ENCODE measurements around the gene ITGA8. TPM values are rescaled to one million over a fixed set of nuclear protein-coding genes. Genes with fewer than 3 reads are reported as not detected.

Gene ITGA8
- total and polyA plus RNA-seq, 9 of the 15 experiments (the other 6 are each of a cell fraction or from before 2014, with no cell fraction given): 0.01 to 0.07 (median 0.04) TPM; not detected in 5

DNA sequence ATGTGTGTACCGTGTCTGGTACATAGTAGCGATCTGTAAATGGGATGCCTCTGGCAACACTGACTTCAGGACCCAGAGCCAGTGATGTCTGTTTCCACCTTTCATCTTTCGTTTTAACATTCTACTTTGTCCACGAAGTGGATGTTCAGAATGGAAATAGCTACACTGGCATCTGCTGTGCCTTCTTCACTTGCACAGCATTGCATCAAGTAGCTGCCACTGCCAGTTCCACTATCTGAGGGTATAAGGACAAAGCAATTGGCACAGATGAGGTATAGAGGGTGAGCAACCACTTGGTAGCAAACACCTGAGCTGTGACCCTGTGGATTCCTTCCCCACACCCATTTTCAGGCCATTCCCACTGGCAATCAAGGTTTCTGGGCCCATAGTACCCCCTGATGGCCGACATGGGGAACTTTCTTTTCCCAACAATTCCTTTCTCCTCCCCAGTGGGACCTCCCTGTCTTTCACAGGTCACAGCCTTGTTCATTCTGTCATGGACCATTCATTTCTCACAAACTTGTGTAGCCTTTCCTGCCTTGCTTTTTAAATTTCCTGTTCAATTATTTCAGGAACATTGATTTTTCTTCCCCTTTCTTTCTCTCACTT, 4.0 kb downstream of the ITGA8 start (continued):
- peak; percentile 52; the same call in 1 of the 2 replicates for TF ChIP-seq CC2D1A (IDR thresholded peaks at IDR 0.05)
- TF ChIP-seq CTBP1 (IDR thresholded peaks at IDR 0.05; ENCODE audit: borderline replicate concordance): 0 out of 2 replicates have a peak, but pooled peaks have one; percentile 25
- TF ChIP-seq, protein P1, sequence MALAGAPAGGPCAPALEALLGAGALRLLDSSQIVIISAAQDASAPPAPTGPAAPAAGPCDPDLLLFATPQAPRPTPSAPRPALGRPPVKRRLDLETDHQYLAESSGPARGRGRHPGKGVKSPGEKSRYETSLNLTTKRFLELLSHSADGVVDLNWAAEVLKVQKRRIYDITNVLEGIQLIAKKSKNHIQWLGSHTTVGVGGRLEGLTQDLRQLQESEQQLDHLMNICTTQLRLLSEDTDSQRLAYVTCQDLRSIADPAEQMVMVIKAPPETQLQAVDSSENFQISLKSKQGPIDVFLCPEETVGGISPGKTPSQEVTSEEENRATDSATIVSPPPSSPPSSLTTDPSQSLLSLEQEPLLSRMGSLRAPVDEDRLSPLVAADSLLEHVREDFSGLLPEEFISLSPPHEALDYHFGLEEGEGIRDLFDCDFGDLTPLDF (CRISPR knock-in tag; IDR thresholded peaks at IDR 0.05): no peak
- peak; percentile 56 to 80 (median 76) for TF ChIP-seq CTCF (IDR thresholded peaks at IDR 0.05 in 2 of 3, conservative IDR thresholded peaks at IDR 0.05 in 1 of 3; ENCODE audit: insufficient read depth in 2 of 3, low read depth in 1 of 3, low read length in 3 of 3)

- in situ Hi-C loops (cut with MboI) (loop anchor here (25.0 kb wide), 1 partner anchor 128 kb away; no protein-coding TSS in a partner anchor), intact Hi-C loops (cut with micrococcal nuclease) (loop anchor here (1.0 to 5.0 kb wide), 3 partner anchors 107 to 254 kb away; no protein-coding TSS in a partner anchor)
- no peaks in the 10 kb centered on the region for H3K79me2 ChIP-seq (ENCODE audit: control insufficient read depth, insufficient read depth, low read length)
- TF ChIP-seq, protein P2, sequence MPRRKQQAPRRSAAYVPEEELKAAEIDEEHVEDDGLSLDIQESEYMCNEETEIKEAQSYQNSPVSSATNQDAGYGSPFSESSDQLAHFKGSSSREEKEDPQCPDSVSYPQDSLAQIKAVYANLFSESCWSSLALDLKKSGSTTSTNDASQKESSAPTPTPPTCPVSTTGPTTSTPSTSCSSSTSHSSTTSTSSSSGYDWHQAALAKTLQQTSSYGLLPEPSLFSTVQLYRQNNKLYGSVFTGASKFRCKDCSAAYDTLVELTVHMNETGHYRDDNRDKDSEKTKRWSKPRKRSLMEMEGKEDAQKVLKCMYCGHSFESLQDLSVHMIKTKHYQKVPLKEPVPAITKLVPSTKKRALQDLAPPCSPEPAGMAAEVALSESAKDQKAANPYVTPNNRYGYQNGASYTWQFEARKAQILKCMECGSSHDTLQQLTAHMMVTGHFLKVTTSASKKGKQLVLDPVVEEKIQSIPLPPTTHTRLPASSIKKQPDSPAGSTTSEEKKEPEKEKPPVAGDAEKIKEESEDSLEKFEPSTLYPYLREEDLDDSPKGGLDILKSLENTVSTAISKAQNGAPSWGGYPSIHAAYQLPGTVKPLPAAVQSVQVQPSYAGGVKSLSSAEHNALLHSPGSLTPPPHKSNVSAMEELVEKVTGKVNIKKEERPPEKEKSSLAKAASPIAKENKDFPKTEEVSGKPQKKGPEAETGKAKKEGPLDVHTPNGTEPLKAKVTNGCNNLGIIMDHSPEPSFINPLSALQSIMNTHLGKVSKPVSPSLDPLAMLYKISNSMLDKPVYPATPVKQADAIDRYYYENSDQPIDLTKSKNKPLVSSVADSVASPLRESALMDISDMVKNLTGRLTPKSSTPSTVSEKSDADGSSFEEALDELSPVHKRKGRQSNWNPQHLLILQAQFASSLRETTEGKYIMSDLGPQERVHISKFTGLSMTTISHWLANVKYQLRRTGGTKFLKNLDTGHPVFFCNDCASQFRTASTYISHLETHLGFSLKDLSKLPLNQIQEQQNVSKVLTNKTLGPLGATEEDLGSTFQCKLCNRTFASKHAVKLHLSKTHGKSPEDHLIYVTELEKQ (CRISPR knock-in tag; IDR thresholded peaks at IDR 0.05): 0 out of 2 replicates have a peak, but pooled peaks have one; percentile 39
Measured at GRCh38 chr10:15714847-15715246, 4.9 kb downstream of the ITGA8 start.

More at GRCh38 chr10:15714847-15715246, 4.9 kb downstream of the ITGA8 start:
- Histone ChIP-seq H3K4me3 (no peak overlapping the region), H2AFZ (ENCODE audit: low read depth, low read length) (no peak overlapping the region), H3K27ac (ENCODE audit: extremely low read depth, low read depth, low read length) (no peak overlapping the region), H3K9ac (ENCODE audit: insufficient read depth in 1 of 2, low read depth in 2 of 2, low read length in 2 of 2) (no peak overlapping the region), H3K9me1 (ENCODE audit: control insufficient read depth, insufficient read depth, low read length) (no peaks in the 10 kb centered on the region), H3K4me2 (ENCODE audit: insufficient read depth, low read length) (no peak overlapping the region), H4K20me1 (replicated peaks; ENCODE audit: control insufficient read depth, insufficient read depth, low read length) (no peaks in the 10 kb centered on the region), H3K9me3 (replicated peaks; ENCODE audit: control insufficient read depth, insufficient read depth, low read depth, low read length) (no peaks in the 10 kb centered on the region), H3K4me1 (replicated peaks in 1 of 2; ENCODE audit: control insufficient read depth in 2 of 2, insufficient read depth in 2 of 2, low read length in 2 of 2) (no peaks in the 10 kb centered on the region), H3K36me3 (ENCODE audit: control insufficient read depth, insufficient read depth, low read length) (no peaks in the 10 kb centered on the region), H3K27me3 (ENCODE audit: control insufficient read depth in 2 of 2, insufficient read depth in 2 of 2, low read length in 2 of 2) (peaks cover 0 to 4% of the 10 kb centered on the region in 2 experiments; a peak in 1 of 5 replicates)
- no peak for ATAC-seq
- 46% methylated on average over 5 of the region's 5 CpGs for WGBS (ENCODE audit: insufficient coverage, low coverage, missing lambda C conversion rate)
- ChIA-PET POLR2A (no interaction called here), CTCF (ENCODE audit: low intra/inter-chr PET ratio) (interaction anchor here (3.7 kb wide), 1 partner anchor 281 kb away, joined by 36 read pairs; no protein-coding TSS in a partner anchor)
- no peak for DNase-seq (ENCODE audit: extremely low read depth in 1 of 4, low spot score in 3 of 4)
- BruUV-seq (replicated peaks): no TSS peak
- no peak for FAIRE-seq
